Gastroesophageal sphincter (tissue), 4 donors: Measurements from ENCODE around the gene DACT2. TPM values are rescaled to one million over a fixed set of nuclear protein-coding genes. Genes with fewer than 3 reads are reported as not detected.

ENCODE experiments used
- ATAC-seq: fragments of 150-250 bp; one replicate; pipeline ENCODE4 v1.9.1; 2016; ENCODE audit warnings: mild to moderate bottlenecking, moderate library complexity
- H3K27ac ChIP-seq, 4 donors: fragments of 200-600 bp; sonication (generic) in 3 of 4; 1 replicate in 3 of 4; 2 replicates in 1 of 4; pipeline ENCODE4 v1.5.1; 2016 to 2019
- H3K27me3 ChIP-seq: fragments of 200-600 bp; sonication (generic); one replicate; pipeline ENCODE4 v1.5.1; 2019
- H3K36me3 ChIP-seq, 2 donors: fragments of 200-600 bp; sonication (generic); one replicate each; pipeline ENCODE4 v1.5.1; 2019; ENCODE audit warnings: control low read depth in 1 of 2
- H3K4me1 ChIP-seq, 3 donors: fragments of 200-600 bp; sonication (generic); 1 replicate in 2 of 3; 2 replicates in 1 of 3; pipeline ENCODE4 v1.5.1; 2016 to 2019; ENCODE audit warnings: control low read depth in 2 of 3
- H3K4me3 ChIP-seq, 2 donors: fragments of 200-600 bp; sonication (generic); one replicate each; pipeline ENCODE4 v1.5.1; 2019; ENCODE audit warnings: mild to moderate bottlenecking in 1 of 2, moderate library complexity in 1 of 2
- H3K9me3 ChIP-seq, 3 donors: fragments of 200-600 bp; sonication (generic); one replicate each; pipeline ENCODE4 v1.5.1; 2017 to 2019; ENCODE audit warnings: control low read depth in 2 of 3
- CTCF ChIP-seq, 4 experiments: fragments of 200-600 bp in 2 of 4; fragments of 450-650 bp in 2 of 4; sonication (generic) in 1 of 4; IDR thresholded peaks; one replicate each; pipeline ENCODE4 v1.5.1; 2017 to 2019; ENCODE audit warnings: antibody characterized with exemption in 4 of 4, mild to moderate bottlenecking in 2 of 4, moderate library complexity in 2 of 4
- EP300 ChIP-seq: sonication (generic); formaldehyde crosslinking; IDR thresholded peaks from one replicate; pipeline ENCODE4 v1.6.1; 2017; ENCODE audit warnings: antibody characterized with exemption, mild to moderate bottlenecking
- POLR2A ChIP-seq, 2 donors: fragments of 450-650 bp; IDR thresholded peaks; one replicate each; pipeline ENCODE4 v1.6.1; 2017; ENCODE audit warnings: antibody characterized with exemption in 2 of 2, mild to moderate bottlenecking in 2 of 2, moderate library complexity in 1 of 2
- POLR2AphosphoS5 ChIP-seq: sonication (generic); formaldehyde crosslinking; IDR thresholded peaks from one replicate; pipeline ENCODE4 v1.6.1; 2017; ENCODE audit warnings: antibody characterized with exemption
- WGBS, 2 donors: methylation state at CpG; one replicate each; pipeline ENCODE4 v1.1.5; 2018; ENCODE audit warnings: low coverage in 1 of 2; 5-methylcytosine and 5-hydroxymethylcytosine counted together
- total RNA-seq, 4 donors: library from RNA; depleted of rRNA; stranded (reverse); fragments of >200 nt; gene quantifications; one replicate each; pipeline ENCODE4 v1.1.0, GENCODE V29; 2016

The DACT2 gene
- total RNA-seq, 4 donors from 2014 or later = 0.54 to 4.3 (median 1.5) TPM

GRCh38 chr6:168261234-168261633 is 58.3 kb downstream of the DACT2 start:
- Histone ChIP-seq H3K36me3 (no peaks in the 10 kb centered on the region), H3K4me1 (no peaks in the 10 kb centered on the region), H3K27me3 (peaks cover 19% of the 10 kb centered on the region), H3K4me3 (no peak overlapping the region), H3K27ac (no peak overlapping the region), H3K9me3 (peaks cover 0 to 1% (median 0%) of the 10 kb centered on the region in 3 donors)
- no peak for ATAC-seq
- TF ChIP-seq POLR2A (IDR thresholded peaks at IDR 0.05) = no peak
- no peak for TF ChIP-seq POLR2AphosphoS5
- no peak for TF ChIP-seq CTCF (IDR thresholded peaks at IDR 0.05)
- no peak for TF ChIP-seq EP300
- 90 to 100% methylated on average over 1 to 4 of the region's 12 CpGs for WGBS, 2 donors

GRCh38 chr6:168260420-168260987 is 59.1 kb downstream of the DACT2 start:
- WGBS, 2 donors = 100% methylated on average over 9 of the region's 24 CpGs; no CpG with 5 or more reads in 1 of the 2 donors
- TF ChIP-seq POLR2AphosphoS5 (no peak), POLR2A (IDR thresholded peaks at IDR 0.05) (no peak), EP300 (no peak), CTCF (IDR thresholded peaks at IDR 0.05) (no peak)

GRCh38 chr6:168258795-168259194 is 60.8 kb downstream of the DACT2 start:
- ATAC-seq = no peak
- Histone ChIP-seq H3K9me3 (peaks cover 0 to 18% (median 0%) of the 10 kb centered on the region in 3 donors), H3K4me1 (no peaks in the 10 kb centered on the region), H3K27ac (no peak overlapping the region), H3K36me3 (no peaks in the 10 kb centered on the region), H3K27me3 (peaks cover 16% of the 10 kb centered on the region), H3K4me3 (no peak overlapping the region)
- no peak for TF ChIP-seq EP300
- TF ChIP-seq POLR2A (IDR thresholded peaks at IDR 0.05) = no peak
- TF ChIP-seq POLR2AphosphoS5 = no peak
- TF ChIP-seq CTCF (IDR thresholded peaks at IDR 0.05) = no peak
- WGBS, 2 donors = 79 to 98% methylated on average over 8 to 9 of the region's 15 CpGs

More at GRCh38 chr6:168260420-168260987, 59.1 kb downstream of the DACT2 start:
- Histone ChIP-seq H3K9me3 (peaks cover 0 to 8% (median 0%) of the 10 kb centered on the region in 3 donors), H3K36me3 (no peaks in the 10 kb centered on the region), H3K4me3 (no peak overlapping the region), H3K27ac (no peak overlapping the region), H3K27me3 (peaks cover 16% of the 10 kb centered on the region), H3K4me1 (no peaks in the 10 kb centered on the region)
- no peak for ATAC-seq

- H3K4me1 ChIP-seq = no peaks in the 10 kb centered on the region
- H3K9me3 ChIP-seq = peaks cover 0 to 18% (median 0%) of the 10 kb centered on the region in 3 donors
- no peak for ATAC-seq
- H3K27me3 ChIP-seq = peaks cover 16% of the 10 kb centered on the region
- H3K4me3 ChIP-seq = no peak overlapping the region
- TF ChIP-seq POLR2A (IDR thresholded peaks at IDR 0.05) (no peak), EP300 (no peak), POLR2AphosphoS5 (no peak), CTCF (IDR thresholded peaks at IDR 0.05) (no peak)
- no peaks in the 10 kb centered on the region for H3K36me3 ChIP-seq
- no peak overlapping the region for H3K27ac ChIP-seq
These were observed 62.6 kb downstream of the DACT2 start for GRCh38 chr6:168256940-168257339.

Other genes with a start within 250 kb of the DACT2 start
- under 1 TPM in 3 of 4 donors, not detected in 1; 0.10 to 0.54 (median 0.23) TPM for gene FRMD1, start 240.6 kb downstream of the DACT2 start, total RNA-seq
- 100 to 1,000 TPM in 3 of 4 donors, 10 to 100 TPM in 1; 45.8 to 382 (median 160) TPM for gene SMOC2, start 121.4 kb upstream of the DACT2 start, total RNA-seq